ENCODE results near the gene XPNPEP1.

Gene XPNPEP1

GRCh38 chr10:109862738-109863137 lies 60.6 kb downstream of the XPNPEP1 start:
- no peak for DNase-seq (ENCODE audit: low read depth)

- DNase-seq (ENCODE audit: low read depth), result no peak
Observed at GRCh38 chr10:109862041-109862440, 61.3 kb downstream of the XPNPEP1 start.

GRCh38 chr10:109861081-109861480 lies 62.2 kb downstream of the XPNPEP1 start:
- DNase-seq (ENCODE audit: low read depth), result no peak

- no peak for DNase-seq (ENCODE audit: low read depth)
Observed at GRCh38 chr10:109859221-109859620, 64.1 kb downstream of the XPNPEP1 start.

- no peak for DNase-seq (ENCODE audit: low read depth)
Observed at GRCh38 chr10:109855746-109856145, 67.6 kb downstream of the XPNPEP1 start.

GRCh38 chr10:109853921-109854320 lies 69.4 kb downstream of the XPNPEP1 start:
- DNase-seq (ENCODE audit: low read depth), result no peak

- DNase-seq (ENCODE audit: low read depth), result peak; percentile 43
Observed at GRCh38 chr10:109852475-109853037, 70.8 kb downstream of the XPNPEP1 start.

- no peak for DNase-seq (ENCODE audit: low read depth)
Observed at GRCh38 chr10:109851616-109852474, 71.5 kb downstream of the XPNPEP1 start.

- DNase-seq (ENCODE audit: low read depth), result no peak
Observed at GRCh38 chr10:109846832-109847231, 76.5 kb downstream of the XPNPEP1 start.

- no peak for DNase-seq (ENCODE audit: low read depth)
Observed at GRCh38 chr10:109845308-109845707, 78.0 kb downstream of the XPNPEP1 start.

GRCh38 chr10:109838592-109839244 lies 84.6 kb downstream of the XPNPEP1 start:
- DNase-seq (ENCODE audit: low read depth), result no peak

- DNase-seq (ENCODE audit: low read depth), result no peak
Observed at GRCh38 chr10:109837384-109837783, 85.9 kb downstream of the XPNPEP1 start.

GRCh38 chr10:109835257-109835656 lies 88.1 kb downstream of the XPNPEP1 start:
- no peak for DNase-seq (ENCODE audit: low read depth)

- DNase-seq (ENCODE audit: low read depth), result no peak
Observed at GRCh38 chr10:109831846-109832245, 91.5 kb downstream of the XPNPEP1 start.

- no peak for DNase-seq (ENCODE audit: low read depth)
Observed at GRCh38 chr10:109824206-109824605, 99.1 kb downstream of the XPNPEP1 start.

GRCh38 chr10:109823196-109823595 lies 100.1 kb downstream of the XPNPEP1 start:
- no peak for DNase-seq (ENCODE audit: low read depth)

GRCh38 chr10:109821672-109822071 lies 101.6 kb downstream of the XPNPEP1 start:
- DNase-seq (ENCODE audit: low read depth), result no peak

GRCh38 chr10:109820620-109821405 lies 102.5 kb downstream of the XPNPEP1 start:
- no peak for DNase-seq (ENCODE audit: low read depth)

- no peak for DNase-seq (ENCODE audit: low read depth)
Observed at GRCh38 chr10:109819807-109820206, 103.5 kb downstream of the XPNPEP1 start.

Data from activated T-helper 1 cell treated with Interleukin-2 at 50 U/mL for 16 hours (primary cell).